ELR (cell line): ENCODE measurements around the gene LGALS14.

ENCODE experiments used
- DNase-seq: peaks from one replicate; pipeline ENCODE4 v3.0.0-alpha.2; 2015; ENCODE audit warnings: low read depth

LGALS14 gene

GRCh38 chr19:39746836-39747529 is 42.7 kb downstream of the LGALS14 start:
- DNase-seq = no peak

DNA sequence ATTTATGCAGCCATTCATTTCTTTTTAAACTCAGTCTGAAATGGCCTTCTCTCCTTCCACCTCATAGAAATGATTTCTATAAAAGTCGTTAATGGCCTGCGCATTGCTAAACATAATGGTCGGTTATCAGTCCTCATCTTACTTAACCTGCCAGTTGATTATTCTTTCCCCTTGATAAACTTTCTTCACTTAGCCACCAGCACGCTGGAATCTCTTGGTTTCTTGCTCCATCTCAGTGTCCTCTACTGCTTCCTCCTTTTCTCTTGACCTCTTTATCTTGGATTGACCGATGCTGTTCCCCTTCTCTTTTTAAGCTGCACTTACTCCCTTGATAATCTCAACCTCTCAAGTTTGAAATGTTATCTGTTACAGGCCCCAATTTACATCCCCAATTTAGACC is 45.7 kb downstream of the LGALS14 start:
- no peak for DNase-seq

DNA sequence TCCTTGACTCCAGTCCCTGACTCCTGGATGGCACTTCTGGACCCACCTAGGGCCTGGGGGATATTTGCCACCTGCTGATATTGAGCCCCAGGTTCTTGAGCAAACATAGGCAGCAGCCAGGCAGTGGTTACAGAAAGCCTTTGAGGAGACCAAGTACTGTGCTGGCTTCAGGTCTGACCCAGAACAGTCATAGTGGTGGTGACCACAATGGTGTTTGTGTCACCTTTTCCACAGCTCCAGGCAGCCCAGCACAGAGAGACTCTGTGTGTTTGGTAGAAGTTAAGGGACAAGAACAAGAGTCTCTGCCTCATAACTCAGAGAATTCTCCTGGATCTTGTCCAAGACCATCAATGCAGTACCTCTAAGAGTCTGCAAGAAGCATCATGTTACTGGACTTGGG is 48.1 kb downstream of the LGALS14 start:
- no peak for DNase-seq

DNA sequence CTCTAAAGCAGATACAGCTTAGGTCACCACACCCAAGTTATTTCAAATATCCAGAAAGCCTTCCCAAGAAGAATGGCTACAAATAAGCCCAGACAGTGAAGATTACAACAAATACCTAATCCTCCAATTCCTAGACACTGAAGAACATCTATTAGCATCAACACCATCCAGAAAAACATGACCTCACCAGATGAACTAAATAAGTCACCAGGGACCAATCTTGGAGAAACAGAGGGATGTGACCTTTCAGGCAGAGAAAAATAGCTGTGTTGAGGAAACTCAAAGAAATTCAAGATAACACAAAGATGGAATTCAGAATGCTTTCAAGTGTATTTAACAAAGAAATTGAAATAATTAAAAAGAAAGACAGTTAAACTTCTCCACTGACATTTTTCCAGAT is 48.5 kb downstream of the LGALS14 start:
- no peak for DNase-seq

- no peak for DNase-seq
Observed at GRCh38 chr19:39754544-39754943, 50.3 kb downstream of the LGALS14 start.

DNA sequence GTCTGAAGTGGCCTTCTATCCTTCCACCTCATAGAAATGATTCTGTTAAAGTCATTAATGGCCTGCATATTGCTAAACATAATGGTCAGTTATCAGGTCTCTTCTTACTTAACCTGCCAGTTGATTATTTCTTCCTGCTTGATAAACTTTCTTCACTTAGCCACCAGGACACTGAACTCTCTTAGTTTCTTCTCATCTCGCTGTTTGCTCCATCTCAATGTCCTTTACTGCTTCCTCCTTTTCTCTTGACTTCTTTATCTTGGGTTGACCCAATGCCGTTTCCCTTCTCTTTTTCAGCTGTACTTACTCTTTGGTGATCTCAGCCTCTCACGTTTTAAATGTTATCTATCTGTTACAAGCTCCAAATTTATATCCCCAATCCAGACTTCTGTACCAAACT is 50.7 kb downstream of the LGALS14 start:
- no peak for DNase-seq
